RWPE1 (cell line): ENCODE data around the gene IFNG.

Source experiments
- CTCF ChIA-PET: fragments of 350-600 bp; sonication (Branson Sonifier 250); formaldehyde crosslinking; extraction: SDS; loops from one replicate; lab custom pipeline; 2021; lab: Yijun Ruan, JAX
- POLR2A ChIA-PET: fragments of 400-600 bp; formaldehyde crosslinking; extraction: SDS; loops from one replicate; lab custom pipeline; 2020; ENCODE audit warnings: antibody characterized with exemption; ENCODE audit not compliant: low non-redundant PET; lab: Yijun Ruan, JAX
- DNase-seq: peaks from one replicate; pipeline ENCODE4 v3.0.0; 2012; ENCODE audit warnings: low spot score
- H3K27ac ChIP-seq: fragments of 450-650 bp; 2 replicates; pipeline ENCODE4 v1.5.1; 2017
- CTCF ChIP-seq: fragments of 450-650 bp; conservative IDR thresholded peaks from 2 replicates; pipeline ENCODE4 v1.5.1; 2017; ENCODE audit warnings: low read depth, mild to moderate bottlenecking

The IFNG gene

GRCh38 chr12:68169213-68169889 is 9.8 kb upstream of the IFNG start:
- POLR2A ChIA-PET, result no interaction called here
- CTCF ChIA-PET, result no interaction called here
- no peak for TF ChIP-seq CTCF
- H3K27ac ChIP-seq, result no peak overlapping the region
- no peak for DNase-seq

GRCh38 chr12:68166317-68166831 is 6.8 kb upstream of the IFNG start:
- ChIA-PET CTCF (no interaction called here), POLR2A (no interaction called here)
- DNase-seq, result no peak
- H3K27ac ChIP-seq, result no peak overlapping the region
- TF ChIP-seq CTCF, result no peak

- H3K27ac ChIP-seq, result no peak overlapping the region
- CTCF ChIA-PET, result no interaction called here
- POLR2A ChIA-PET, result no interaction called here
- DNase-seq, result no peak
- no peak for TF ChIP-seq CTCF
Observed at GRCh38 chr12:68163560-68164081, 4.1 kb upstream of the IFNG start.

GRCh38 chr12:68162374-68162773 is 2.8 kb upstream of the IFNG start:
- peak; percentile 38 for DNase-seq
- POLR2A ChIA-PET, result no interaction called here
- H3K27ac ChIP-seq, result no peak overlapping the region
- TF ChIP-seq CTCF, result no peak
- CTCF ChIA-PET, result interaction anchor here (0.6 kb wide), 1 partner anchor 122 kb away, joined by 3 read pairs; no protein-coding TSS in a partner anchor

GRCh38 chr12:68158432-68158831 is 1.1 kb downstream of the IFNG start:
- ChIA-PET CTCF (interaction anchor here (0.5 to 2.4 kb wide), 11 partner anchors 9 to 1517 kb away, joined by 3 to 9 read pairs (median 4); no protein-coding TSS in a partner anchor), POLR2A (no interaction called here)
- peak; percentile 5 for DNase-seq
- TF ChIP-seq CTCF, result 0 out of 2 replicates have a peak, but pooled peaks have one; percentile 8
- no peak overlapping the region for H3K27ac ChIP-seq

- TF ChIP-seq CTCF, result no peak
Observed at GRCh38 chr12:68157380-68157779, 2.2 kb downstream of the IFNG start.

More at GRCh38 chr12:68157380-68157779, 2.2 kb downstream of the IFNG start:
- DNase-seq, result no peak
- ChIA-PET CTCF (interaction anchor here (0.7 to 2.4 kb wide), 6 partner anchors 14 to 249 kb away, joined by 3 to 9 read pairs (median 4); no protein-coding TSS in a partner anchor), POLR2A (no interaction called here)
- H3K27ac ChIP-seq, result no peak overlapping the region
